GM10248 (cell line): ENCODE results near the gene NT5DC4.
"Not testable (repeated sequence)": the region's sequence is repeated elsewhere in the genome, so short reads cannot be mapped to it uniquely, and the experiment has no call there.

ENCODE experiments used
- CTCF ChIA-PET: fragments of 300-600 bp; sonication (Branson Sonifier 250); formaldehyde crosslinking; extraction: SDS; loops from one replicate; lab custom pipeline; 2021; ENCODE audit warnings: antibody characterized with exemption; lab: Yijun Ruan, JAX
- POLR2A ChIA-PET: fragments of 350-650 bp; sonication (Branson Sonifier 250); formaldehyde crosslinking; extraction: SDS; loops from one replicate; lab custom pipeline; 2020; ENCODE audit warnings: antibody characterized with exemption; lab: Yijun Ruan, JAX
- DNase-seq: peaks from one replicate; pipeline ENCODE4 v3.0.0; 2012; ENCODE audit errors: extremely low spot score
- CTCF ChIP-seq: IDR thresholded peaks from 2 replicates; pipeline ENCODE4 v1.5.1; 2012; ENCODE audit warnings: mild to moderate bottlenecking, low read depth; ENCODE audit errors: extremely low read depth, missing control alignments, control extremely low read depth

The NT5DC4 gene

GRCh38 chr2:112712903-112713584, 7.8 kb upstream of the NT5DC4 start:
- DNase-seq = no peak
- POLR2A ChIA-PET = no interaction called here
- no peak for TF ChIP-seq CTCF
- CTCF ChIA-PET = interaction anchor here (1.3 to 5.3 kb wide), 5 partner anchors 13 to 113 kb away, joined by 4 to 50 read pairs (median 7); partner anchors contain the start of gene SLC20A1

- TF ChIP-seq CTCF = no peak
- CTCF ChIA-PET = interaction anchor here (5.3 kb wide), 1 partner anchor 12 kb away, joined by 50 read pairs; no protein-coding TSS in a partner anchor
- POLR2A ChIA-PET = no interaction called here
- no peak for DNase-seq
Observed at GRCh38 chr2:112713585-112713925, 7.3 kb upstream of the NT5DC4 start.

GRCh38 chr2:112713926-112714325, 6.9 kb upstream of the NT5DC4 start:
- DNase-seq = no peak
- no peak for TF ChIP-seq CTCF
- ChIA-PET CTCF (interaction anchor here (5.3 kb wide), 1 partner anchor 12 kb away, joined by 50 read pairs; no protein-coding TSS in a partner anchor), POLR2A (no interaction called here)

GRCh38 chr2:112714331-112714730, 6.5 kb upstream of the NT5DC4 start:
- CTCF ChIA-PET = interaction anchor here (5.3 kb wide), 1 partner anchor 12 kb away, joined by 50 read pairs; no protein-coding TSS in a partner anchor
- POLR2A ChIA-PET = no interaction called here
- no peak for DNase-seq
- no peak for TF ChIP-seq CTCF

GRCh38 chr2:112714836-112715631, 5.8 kb upstream of the NT5DC4 start:
- POLR2A ChIA-PET = no interaction called here
- DNase-seq = no peak
- CTCF ChIA-PET = interaction anchor here (5.3 kb wide), 1 partner anchor 11 kb away, joined by 50 read pairs; no protein-coding TSS in a partner anchor
- TF ChIP-seq CTCF = no peak

GRCh38 chr2:112716094-112716493, 4.7 kb upstream of the NT5DC4 start:
- DNase-seq, POLR2A ChIA-PET: not testable (repeated sequence)
- CTCF ChIA-PET = interaction anchor here (5.3 kb wide), 1 partner anchor 10 kb away, joined by 50 read pairs; no protein-coding TSS in a partner anchor

- DNase-seq, POLR2A ChIA-PET, CTCF ChIA-PET: not testable (repeated sequence)
Observed at GRCh38 chr2:112716826-112717352, 3.9 kb upstream of the NT5DC4 start.
